Esophagus squamous epithelium (tissue), 5 donors: ENCODE results near the gene NPPA. TPM values are rescaled to one million over a fixed set of nuclear protein-coding genes. Genes with fewer than 3 reads are reported as not detected.

Experiments used
- DNase-seq: peaks from one replicate; lab custom pipeline; 2025; lab: John Stamatoyannopoulos, UW
- H3K27ac ChIP-seq, 4 donors: fragments of 200-600 bp; sonication (generic); one replicate each; pipeline ENCODE4 v1.5.1; 2016 to 2019; ENCODE audit warnings: mild to moderate bottlenecking in 1 of 4
- H3K27me3 ChIP-seq, 4 donors: fragments of 200-600 bp; sonication (generic); 1 replicate in 3 of 4; 2 replicates in 1 of 4; pipeline versions ENCODE4 v1.5.1 to v1.6.0; 2017 to 2021; ENCODE audit warnings: antibody characterized with exemption in 1 of 4
- H3K36me3 ChIP-seq, 3 donors: fragments of 200-600 bp; sonication (generic); one replicate each; pipeline ENCODE4 v1.5.1; 2016 to 2019
- H3K4me1 ChIP-seq, 3 donors: fragments of 200-600 bp; sonication (generic); one replicate each; pipeline ENCODE4 v1.5.1; 2017 to 2019
- H3K4me3 ChIP-seq, 4 donors: fragments of 200-600 bp; sonication (generic); 1 replicate in 3 of 4; 2 replicates in 1 of 4; pipeline ENCODE4 v1.5.1; 2016 to 2019; ENCODE audit warnings: mild to moderate bottlenecking in 2 of 4, moderate library complexity in 1 of 4
- H3K9me3 ChIP-seq, 3 donors: fragments of 200-600 bp; sonication (generic); one replicate each; pipeline ENCODE4 v1.5.1; 2016 to 2019
- CTCF ChIP-seq, 6 experiments: fragments of 450-650 bp in 4 of 6; fragments of 200-600 bp in 2 of 6; sonication (generic) in 2 of 6; IDR thresholded peaks; one replicate each; pipeline ENCODE4 v1.5.1; 2016 to 2019; ENCODE audit warnings: antibody characterized with exemption in 6 of 6, mild to moderate bottlenecking in 4 of 6, moderate library complexity in 4 of 6
- POLR2A ChIP-seq, 4 donors: fragments of 450-650 bp; IDR thresholded peaks; one replicate each; pipeline ENCODE4 v1.6.1; 2017; ENCODE audit warnings: antibody characterized with exemption in 4 of 4, mild to moderate bottlenecking in 4 of 4, moderate library complexity in 3 of 4
- whole genome bisulfite sequencing, 2 donors: methylation state at CpG; one replicate each; pipeline ENCODE4 v1.1.5; 2018; 5-methylcytosine and 5-hydroxymethylcytosine counted together
- intact Hi-C: fragments of 100-400 bp; cut with DNase I; formaldehyde crosslinking; loops from one replicate; pipeline ENCODE4 v1.15.0; 2022
- total RNA-seq, 4 donors: library from RNA; depleted of rRNA; stranded (reverse); fragments of >200 nt; gene quantifications; one replicate each; pipeline ENCODE4 v1.1.0, GENCODE V29; 2016
- donor health status: DM: yes; HTN: yes; CAD: no.

NPPA gene
- total RNA-seq, 4 donors from 2014 or later = not detected

GRCh38 chr1:11858613-11858967, 11.0 kb upstream of the NPPA start, which contains the start of gene NPPB:
Gene NPPB, minus strand, starts transcription at chr1:11858945. Its CDS starts 112 bp downstream, at chr1:11858833.
- TF ChIP-seq POLR2A (IDR thresholded peaks at IDR 0.05) (no peak), CTCF (IDR thresholded peaks at IDR 0.05) (no peak)
- Histone ChIP-seq H3K27ac (no peak within 1 kb of the TSS), H3K36me3 (no peaks in the 10 kb centered on the region), H3K4me1 (peaks cover 0 to 9% (median 0%) of the 10 kb centered on the region in 3 donors), H3K9me3 (no peaks in the 10 kb centered on the region), H3K27me3 (peaks cover 0 to 93% (median 12%) of the 10 kb centered on the region in 4 donors), H3K4me3 (no peak within 1 kb of the TSS)
- 28 to 30% methylated on average over 4 to 12 of the region's 16 CpGs for WGBS, 2 donors
- intact Hi-C loops = no loop called here
- DNase-seq = no peak

GRCh38 chr1:11858158-11858557, 10.6 kb upstream of the NPPA start:
- H3K9me3 ChIP-seq = no peaks in the 10 kb centered on the region
- WGBS, 2 donors = 80 to 81% methylated on average over 4 to 10 of the region's 14 CpGs
- no peaks in the 10 kb centered on the region for H3K36me3 ChIP-seq
- H3K27me3 ChIP-seq = peaks cover 0 to 94% (median 12%) of the 10 kb centered on the region in 4 donors
- no peak for TF ChIP-seq POLR2A (IDR thresholded peaks at IDR 0.05)
- no peak for TF ChIP-seq CTCF (IDR thresholded peaks at IDR 0.05)
- intact Hi-C loops = no loop called here
- H3K27ac ChIP-seq = no peak overlapping the region
- no peak for DNase-seq
- H3K4me3 ChIP-seq = no peak overlapping the region
- H3K4me1 ChIP-seq = peaks cover 0 to 9% (median 0%) of the 10 kb centered on the region in 3 donors

GRCh38 chr1:11857164-11857851, 9.7 kb upstream of the NPPA start:
- peaks cover 0 to 9% (median 0%) of the 10 kb centered on the region in 3 donors for H3K4me1 ChIP-seq
- no peak for TF ChIP-seq POLR2A (IDR thresholded peaks at IDR 0.05)
- TF ChIP-seq CTCF (IDR thresholded peaks at IDR 0.05) = no peak
- WGBS, 2 donors = 18 to 19% methylated on average over 10 of the region's 10 CpGs
- intact Hi-C loops = no loop called here
- no peak overlapping the region for H3K27ac ChIP-seq
- H3K27me3 ChIP-seq = peaks cover 0 to 92% (median 12%) of the 10 kb centered on the region in 4 donors
- H3K9me3 ChIP-seq = no peaks in the 10 kb centered on the region
- DNase-seq = no peak
- no peak overlapping the region for H3K4me3 ChIP-seq
- no peaks in the 10 kb centered on the region for H3K36me3 ChIP-seq

GRCh38 chr1:11856698-11857097, 9.1 kb upstream of the NPPA start:
- Histone ChIP-seq H3K9me3 (no peaks in the 10 kb centered on the region), H3K27ac (no peak overlapping the region), H3K4me1 (peaks cover 0 to 9% (median 0%) of the 10 kb centered on the region in 3 donors), H3K36me3 (no peaks in the 10 kb centered on the region), H3K27me3 (peaks cover 0 to 86% (median 12%) of the 10 kb centered on the region in 4 donors), H3K4me3 (no peak overlapping the region)
- WGBS, 2 donors = 41 to 58% methylated on average over 3 of the region's 3 CpGs
- intact Hi-C loops = no loop called here
- TF ChIP-seq POLR2A (IDR thresholded peaks at IDR 0.05) = no peak
- no peak for TF ChIP-seq CTCF (IDR thresholded peaks at IDR 0.05)
- DNase-seq = no peak

GRCh38 chr1:11855430-11855829, 7.8 kb upstream of the NPPA start:
- peaks cover 0 to 83% (median 12%) of the 10 kb centered on the region in 4 donors for H3K27me3 ChIP-seq
- H3K9me3 ChIP-seq = no peaks in the 10 kb centered on the region
- DNase-seq = no peak
- H3K36me3 ChIP-seq = no peaks in the 10 kb centered on the region
- 34 to 42% methylated on average over 8 of the region's 8 CpGs for WGBS, 2 donors
- peaks cover 0 to 9% (median 0%) of the 10 kb centered on the region in 3 donors for H3K4me1 ChIP-seq
- no peak overlapping the region for H3K4me3 ChIP-seq
- intact Hi-C loops = no loop called here
- H3K27ac ChIP-seq = no peak overlapping the region
- TF ChIP-seq CTCF (IDR thresholded peaks at IDR 0.05) (no peak), POLR2A (IDR thresholded peaks at IDR 0.05) (no peak)
